ENCODE results near the gene TFEC. TPM values are rescaled to one million over a fixed set of nuclear protein-coding genes. Genes with fewer than 3 reads are reported as not detected.

Gene TFEC
- total RNA-seq, 1 donor from 2014 or later, result 0.06 TPM

DNA sequence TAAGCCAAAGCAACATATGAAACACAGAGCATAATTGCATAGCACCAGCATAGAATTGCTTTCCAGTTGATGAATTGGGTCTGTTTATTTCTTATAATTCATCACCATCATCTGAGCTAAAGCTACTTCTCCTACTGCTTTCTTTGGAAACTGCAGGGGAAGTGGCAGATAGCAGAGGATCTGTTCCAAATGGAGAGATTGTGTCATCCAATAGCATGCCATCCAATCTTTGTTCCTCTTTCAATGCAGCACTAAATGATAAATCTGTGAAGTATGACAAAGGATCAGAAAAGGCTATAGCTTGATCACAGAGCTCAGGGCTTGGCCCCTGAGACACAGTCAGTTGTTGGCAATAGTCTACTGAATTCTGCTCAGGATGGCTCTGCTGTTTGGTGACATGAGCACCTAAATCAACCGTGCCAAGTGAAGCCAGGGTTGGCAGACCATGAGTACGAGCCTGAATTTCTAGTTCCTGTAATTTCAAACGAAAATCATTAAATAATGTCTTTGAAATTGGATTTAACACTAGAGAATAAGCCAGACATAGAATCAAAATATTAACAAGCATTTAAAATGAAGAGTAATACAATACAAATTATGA is 90.0 kb downstream of the TFEC start:
- Mint-ChIP-seq H3K27ac (no peak overlapping the region), H3K27me3 (ENCODE audit: insufficient read depth, low read depth) (no peaks in the 10 kb centered on the region), H3K36me3 (no peaks in the 10 kb centered on the region), H3K4me3 (no peak overlapping the region), H3K4me1 (peaks cover 3% of the 10 kb centered on the region), H3K9me3 (no peaks in the 10 kb centered on the region)
- H3K4me2 ChIP-seq, result no peak overlapping the region
- no peak for TF ChIP-seq EZH2phosphoT487 (IDR thresholded peaks at IDR 0.05)
- TF ChIP-seq, protein P1, sequence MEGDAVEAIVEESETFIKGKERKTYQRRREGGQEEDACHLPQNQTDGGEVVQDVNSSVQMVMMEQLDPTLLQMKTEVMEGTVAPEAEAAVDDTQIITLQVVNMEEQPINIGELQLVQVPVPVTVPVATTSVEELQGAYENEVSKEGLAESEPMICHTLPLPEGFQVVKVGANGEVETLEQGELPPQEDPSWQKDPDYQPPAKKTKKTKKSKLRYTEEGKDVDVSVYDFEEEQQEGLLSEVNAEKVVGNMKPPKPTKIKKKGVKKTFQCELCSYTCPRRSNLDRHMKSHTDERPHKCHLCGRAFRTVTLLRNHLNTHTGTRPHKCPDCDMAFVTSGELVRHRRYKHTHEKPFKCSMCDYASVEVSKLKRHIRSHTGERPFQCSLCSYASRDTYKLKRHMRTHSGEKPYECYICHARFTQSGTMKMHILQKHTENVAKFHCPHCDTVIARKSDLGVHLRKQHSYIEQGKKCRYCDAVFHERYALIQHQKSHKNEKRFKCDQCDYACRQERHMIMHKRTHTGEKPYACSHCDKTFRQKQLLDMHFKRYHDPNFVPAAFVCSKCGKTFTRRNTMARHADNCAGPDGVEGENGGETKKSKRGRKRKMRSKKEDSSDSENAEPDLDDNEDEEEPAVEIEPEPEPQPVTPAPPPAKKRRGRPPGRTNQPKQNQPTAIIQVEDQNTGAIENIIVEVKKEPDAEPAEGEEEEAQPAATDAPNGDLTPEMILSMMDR (IDR thresholded peaks at IDR 0.05), result no peak
- no peak for TF ChIP-seq EZH2 (IDR thresholded peaks at IDR 0.05)
- H3K79me2 ChIP-seq (ENCODE audit: low read depth), result no peaks in the 10 kb centered on the region
- no peaks in the 10 kb centered on the region for H3K36me3 ChIP-seq
- no peaks in the 10 kb centered on the region for H3K27me3 ChIP-seq
- no peak for DNase-seq (ENCODE audit: low spot score)
- H4K20me1 ChIP-seq (ENCODE audit: low read depth), result no peaks in the 10 kb centered on the region
- no peaks in the 10 kb centered on the region for H3F3A ChIP-seq (ENCODE audit: low read depth)
- H3K9me3 ChIP-seq (ENCODE audit: low read depth), result no peaks in the 10 kb centered on the region
- no peak overlapping the region for H2AFZ ChIP-seq (replicated peaks)
- H3K27ac ChIP-seq, result no peak overlapping the region
- no peak overlapping the region for H3K9ac ChIP-seq
- no peaks in the 10 kb centered on the region for H3K4me1 ChIP-seq
- no peak overlapping the region for H3K4me3 ChIP-seq

DNA sequence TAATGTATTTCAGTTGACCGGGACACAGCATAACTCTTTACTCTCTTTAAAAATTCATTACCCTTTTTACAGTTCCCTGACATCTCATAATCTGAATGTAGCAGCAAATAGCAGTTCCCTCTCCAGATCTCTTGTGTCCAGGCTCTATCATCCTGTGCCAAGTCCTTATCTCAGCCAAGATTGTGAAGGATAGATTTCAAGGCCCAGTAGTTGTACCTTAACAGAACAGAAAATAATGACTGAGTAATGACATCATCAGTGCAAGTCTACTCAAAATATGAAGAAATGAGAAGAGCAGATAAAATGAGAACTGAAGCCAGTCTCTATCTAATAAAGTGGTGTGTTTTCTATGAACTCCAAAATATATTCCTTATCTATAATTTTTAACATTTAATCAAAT is 92.6 kb downstream of the TFEC start:
- no peaks in the 10 kb centered on the region for H3K36me3 Mint-ChIP-seq
- Histone ChIP-seq H3K9me3 (ENCODE audit: low read depth) (no peaks in the 10 kb centered on the region), H3K9ac (no peak overlapping the region), H3K4me2 (no peak overlapping the region), H3K4me1 (no peaks in the 10 kb centered on the region), H4K20me1 (ENCODE audit: low read depth) (no peaks in the 10 kb centered on the region), H2AFZ (replicated peaks) (no peak overlapping the region), H3K36me3 (no peaks in the 10 kb centered on the region), H3K4me3 (no peak overlapping the region), H3K79me2 (ENCODE audit: low read depth) (no peaks in the 10 kb centered on the region), H3K27ac (no peak overlapping the region), H3F3A (ENCODE audit: low read depth) (no peaks in the 10 kb centered on the region), H3K27me3 (no peaks in the 10 kb centered on the region)
- no peaks in the 10 kb centered on the region for H3K27me3 Mint-ChIP-seq (ENCODE audit: insufficient read depth, low read depth)
- H3K4me3 Mint-ChIP-seq, result no peak overlapping the region
- no peaks in the 10 kb centered on the region for H3K9me3 Mint-ChIP-seq
- H3K27ac Mint-ChIP-seq, result no peak overlapping the region
- peaks cover 3% of the 10 kb centered on the region for H3K4me1 Mint-ChIP-seq
- DNase-seq (ENCODE audit: low spot score), result no peak
- no peak for TF ChIP-seq EZH2 (IDR thresholded peaks at IDR 0.05)
- TF ChIP-seq, protein P1 (IDR thresholded peaks at IDR 0.05), result no peak
- no peak for TF ChIP-seq EZH2phosphoT487 (IDR thresholded peaks at IDR 0.05)

DNA sequence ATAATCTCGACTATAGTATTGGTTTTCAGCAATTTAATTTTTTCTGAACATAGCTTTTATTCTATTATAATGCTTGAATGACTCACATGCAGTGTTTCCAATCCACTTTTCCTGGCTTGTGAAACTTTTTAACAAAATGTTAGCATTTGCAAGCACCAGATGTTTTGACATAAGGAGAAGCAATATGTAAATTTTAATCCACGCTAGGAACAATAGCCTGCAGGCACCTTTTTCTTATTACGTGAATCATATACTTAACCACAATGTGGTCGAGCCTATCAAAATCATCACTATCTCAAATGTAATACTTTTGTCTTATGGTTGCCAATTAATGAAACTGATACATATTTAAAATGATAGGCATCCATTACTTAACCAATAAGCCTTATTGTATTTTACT is 97.1 kb downstream of the TFEC start:
- Histone ChIP-seq H3K4me1 (no peaks in the 10 kb centered on the region), H3K4me2 (no peak overlapping the region), H3K79me2 (ENCODE audit: low read depth) (no peaks in the 10 kb centered on the region), H4K20me1 (ENCODE audit: low read depth) (no peaks in the 10 kb centered on the region), H3K27me3 (no peaks in the 10 kb centered on the region), H3K27ac (no peak overlapping the region), H3F3A (ENCODE audit: low read depth) (no peaks in the 10 kb centered on the region), H3K9me3 (ENCODE audit: low read depth) (no peaks in the 10 kb centered on the region), H3K36me3 (no peaks in the 10 kb centered on the region), H3K4me3 (no peak overlapping the region), H2AFZ (replicated peaks) (no peak overlapping the region), H3K9ac (no peak overlapping the region)
- Mint-ChIP-seq H3K9me3 (no peaks in the 10 kb centered on the region), H3K4me1 (no peaks in the 10 kb centered on the region), H3K27me3 (ENCODE audit: insufficient read depth, low read depth) (peaks cover 3% of the 10 kb centered on the region), H3K27ac (no peak overlapping the region), H3K4me3 (no peak overlapping the region), H3K36me3 (no peaks in the 10 kb centered on the region)
- TF ChIP-seq, protein P1 (IDR thresholded peaks at IDR 0.05), result no peak
- TF ChIP-seq EZH2 (IDR thresholded peaks at IDR 0.05) (no peak), EZH2phosphoT487 (IDR thresholded peaks at IDR 0.05) (no peak)
- DNase-seq (ENCODE audit: low spot score), result no peak

All from neural progenitor cell (in vitro differentiated cells).